T-helper 17 cell (primary cell): ENCODE measurements around the gene ZNF550. TPM values are rescaled to one million over a fixed set of nuclear protein-coding genes. Genes with fewer than 3 reads are reported as not detected.

Experiments used
- ATAC-seq: fragments of 150-1000 bp; cut with Tn5 transposase; 2 replicates; pipeline ENCODE4 v1.10.0; 2021; ENCODE audit warnings: mild to moderate bottlenecking, moderate library complexity
- DNase-seq, 3 donors: peaks; one replicate each; pipeline versions ENCODE4 v3.0.0 to v3.0.0-alpha.2; 2020 to 2021
- H3K9me3 ChIP-seq: one replicate; pipeline ENCODE4 v1.7.0; 2013; ENCODE audit warnings: low read length, mild to moderate bottlenecking; ENCODE audit not compliant: control insufficient read depth, poor library complexity, severe bottlenecking
- H3K27ac Mint-ChIP-seq: one replicate; pipeline ENCODE4 v1.8.0; 2022; ENCODE audit warnings: mild to moderate bottlenecking, moderate library complexity, mixed read lengths
- H3K27me3 Mint-ChIP-seq: one replicate; pipeline ENCODE4 v1.8.0; 2022; ENCODE audit warnings: mixed read lengths
- H3K36me3 Mint-ChIP-seq: one replicate; pipeline ENCODE4 v1.8.0; 2022; ENCODE audit warnings: low read depth, mixed read lengths
- H3K4me1 Mint-ChIP-seq: one replicate; pipeline ENCODE4 v1.8.0; 2022; ENCODE audit warnings: mild to moderate bottlenecking, mixed read lengths
- H3K4me3 Mint-ChIP-seq: one replicate; pipeline ENCODE4 v1.8.0; 2022; ENCODE audit warnings: mild to moderate bottlenecking, moderate library complexity, mixed read lengths
- total RNA-seq, 4 donors: library from RNA in 2 of 4; stranded (reverse) in 2 of 4; gene quantifications; one replicate each; pipeline ENCODE4 v1.2.3 and lab custom pipeline; 2022 to 2026

Gene ZNF550
- total RNA-seq, result 10 to 100 TPM in 1 of 2 donors, 1 to 10 TPM in 1; 8.5 to 12.2 TPM
- total RNA-seq (lab: John Stamatoyannopoulos, UW), result 17.5 to 53.2 reads per million in 2 donors

GRCh38 chr19:57559404-57560025 lies at the start of gene ZNF550:
ZNF550 (minus strand) TSS chr19:57559863; CDS start chr19:57559682, 181 bp downstream.
- peaks cover 7% of the 10 kb centered on the region for H3K36me3 Mint-ChIP-seq

GRCh38 chr19:57606931-57607330 lies 47.3 kb upstream of the ZNF550 start:
- peaks cover 9% of the 10 kb centered on the region for H3K9me3 ChIP-seq
- no peak for ATAC-seq
- Mint-ChIP-seq H3K27ac (no peak overlapping the region), H3K4me3 (no peak overlapping the region), H3K4me1 (no peaks in the 10 kb centered on the region), H3K27me3 (no peaks in the 10 kb centered on the region), H3K36me3 (peaks cover 10% of the 10 kb centered on the region)
- DNase-seq, result no peak

More at GRCh38 chr19:57559404-57560025, at the start of gene ZNF550:
- peaks cover 12% of the 10 kb centered on the region for H3K9me3 ChIP-seq
- Mint-ChIP-seq H3K4me1 (peaks cover 14% of the 10 kb centered on the region), H3K27me3 (no peaks in the 10 kb centered on the region), H3K27ac (peak within 1 kb of the TSS; percentile 86), H3K4me3 (peak within 1 kb of the TSS; percentile 93)
- ATAC-seq (peak; percentile 99), DNase-seq (peak; percentile 71 to 77 (median 75))

DNA sequence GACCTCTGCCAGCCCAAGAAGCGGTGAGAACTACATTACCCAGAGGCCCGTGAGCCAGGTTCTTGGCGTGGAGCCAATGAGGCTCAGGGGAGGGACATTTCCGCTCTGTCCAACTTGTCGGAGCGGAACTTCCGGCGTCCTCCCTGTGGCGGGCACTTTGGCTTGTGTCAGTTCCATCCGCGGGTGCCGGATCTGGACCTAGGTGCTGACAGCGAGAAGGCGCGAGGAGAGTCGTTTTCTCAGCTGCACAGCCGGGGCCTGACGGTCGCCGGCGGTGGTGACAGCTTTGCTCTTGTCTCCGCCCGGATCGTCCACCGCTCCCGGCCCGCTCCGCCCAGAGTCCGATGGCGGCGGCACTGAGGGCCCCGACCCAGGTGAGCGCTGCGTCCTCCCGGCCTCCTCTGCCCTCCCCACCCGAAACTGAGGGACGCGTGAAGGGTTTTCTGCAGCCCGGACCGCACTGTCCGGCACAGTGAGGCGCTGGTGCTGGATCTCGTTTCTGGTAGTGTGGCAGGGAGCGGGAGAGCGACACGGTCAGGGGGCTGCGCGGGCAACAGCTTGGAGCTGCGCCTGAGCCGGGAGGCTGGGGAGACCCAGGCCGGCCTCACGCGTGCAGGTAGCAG lies 40.2 kb upstream of the ZNF550 start, which contains the start of gene ZNF530:
TSS of gene ZNF530 (plus strand) at position 125 of the 623 bp plus-strand sequence. CDS start 4,461 bp downstream, outside the sequence.
- peak; percentile 97 for ATAC-seq
- peak; percentile 56 to 69 (median 56) for DNase-seq
- H3K4me3 Mint-ChIP-seq, result peak within 1 kb of the TSS; percentile 79
- H3K9me3 ChIP-seq, result peaks cover 3% of the 10 kb centered on the region
- peak within 1 kb of the TSS; percentile 14 for H3K27ac Mint-ChIP-seq
- H3K4me1 Mint-ChIP-seq, result peaks cover 3% of the 10 kb centered on the region
- H3K27me3 Mint-ChIP-seq, result no peaks in the 10 kb centered on the region
- peaks cover 8% of the 10 kb centered on the region for H3K36me3 Mint-ChIP-seq

DNA sequence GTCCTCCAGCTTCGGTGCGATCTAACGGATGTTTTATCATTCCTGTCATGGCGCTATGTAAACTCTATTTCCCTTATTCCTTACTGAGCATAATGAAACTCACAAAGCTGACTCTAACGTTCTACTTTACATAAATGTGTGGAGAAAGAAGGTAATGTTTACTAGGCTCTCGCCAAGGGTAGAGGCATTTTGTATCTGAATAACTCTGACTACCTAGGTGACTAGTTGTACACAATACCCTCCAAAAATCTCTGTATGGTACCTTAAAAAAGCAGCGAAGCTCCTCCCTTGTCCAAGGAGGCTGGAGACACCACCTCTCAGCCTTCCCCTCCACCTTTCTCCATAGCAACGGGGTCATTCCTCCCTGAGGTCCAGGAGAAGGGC lies 39.7 kb upstream of the ZNF550 start:
- DNase-seq (no peak), ATAC-seq (no peak)
- Mint-ChIP-seq H3K27ac (peak overlapping the region; percentile 14), H3K4me1 (peaks cover 3% of the 10 kb centered on the region), H3K4me3 (peak overlapping the region; percentile 79), H3K36me3 (peaks cover 6% of the 10 kb centered on the region), H3K27me3 (no peaks in the 10 kb centered on the region)
- H3K9me3 ChIP-seq, result peaks cover 5% of the 10 kb centered on the region

DNA sequence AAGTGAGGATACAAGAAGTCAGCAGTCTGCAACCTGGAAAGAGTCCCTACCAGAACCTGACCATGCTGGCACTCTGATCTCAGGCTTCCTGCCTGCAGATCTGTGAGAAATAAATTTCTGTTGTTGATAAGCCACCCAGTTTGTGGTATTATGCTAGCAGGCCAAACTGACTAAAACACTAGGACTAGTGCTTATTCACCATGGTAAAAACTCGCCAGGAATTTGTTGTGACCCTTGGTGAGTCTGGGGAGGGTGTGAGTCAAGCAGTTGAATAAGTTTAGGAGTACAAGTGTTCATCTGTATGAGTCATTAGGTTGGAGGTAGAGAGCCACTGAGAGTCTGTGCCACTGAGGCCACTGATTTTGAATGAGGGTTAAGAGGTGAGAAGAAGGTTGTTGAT lies 27.9 kb upstream of the ZNF550 start:
- no peaks in the 10 kb centered on the region for H3K27me3 Mint-ChIP-seq
- peaks cover 24% of the 10 kb centered on the region for H3K9me3 ChIP-seq
- peaks cover 6% of the 10 kb centered on the region for H3K36me3 Mint-ChIP-seq
- no peak overlapping the region for H3K4me3 Mint-ChIP-seq
- H3K27ac Mint-ChIP-seq, result no peak overlapping the region
- DNase-seq (no peak), ATAC-seq (no peak)
- peaks cover 4% of the 10 kb centered on the region for H3K4me1 Mint-ChIP-seq

DNA sequence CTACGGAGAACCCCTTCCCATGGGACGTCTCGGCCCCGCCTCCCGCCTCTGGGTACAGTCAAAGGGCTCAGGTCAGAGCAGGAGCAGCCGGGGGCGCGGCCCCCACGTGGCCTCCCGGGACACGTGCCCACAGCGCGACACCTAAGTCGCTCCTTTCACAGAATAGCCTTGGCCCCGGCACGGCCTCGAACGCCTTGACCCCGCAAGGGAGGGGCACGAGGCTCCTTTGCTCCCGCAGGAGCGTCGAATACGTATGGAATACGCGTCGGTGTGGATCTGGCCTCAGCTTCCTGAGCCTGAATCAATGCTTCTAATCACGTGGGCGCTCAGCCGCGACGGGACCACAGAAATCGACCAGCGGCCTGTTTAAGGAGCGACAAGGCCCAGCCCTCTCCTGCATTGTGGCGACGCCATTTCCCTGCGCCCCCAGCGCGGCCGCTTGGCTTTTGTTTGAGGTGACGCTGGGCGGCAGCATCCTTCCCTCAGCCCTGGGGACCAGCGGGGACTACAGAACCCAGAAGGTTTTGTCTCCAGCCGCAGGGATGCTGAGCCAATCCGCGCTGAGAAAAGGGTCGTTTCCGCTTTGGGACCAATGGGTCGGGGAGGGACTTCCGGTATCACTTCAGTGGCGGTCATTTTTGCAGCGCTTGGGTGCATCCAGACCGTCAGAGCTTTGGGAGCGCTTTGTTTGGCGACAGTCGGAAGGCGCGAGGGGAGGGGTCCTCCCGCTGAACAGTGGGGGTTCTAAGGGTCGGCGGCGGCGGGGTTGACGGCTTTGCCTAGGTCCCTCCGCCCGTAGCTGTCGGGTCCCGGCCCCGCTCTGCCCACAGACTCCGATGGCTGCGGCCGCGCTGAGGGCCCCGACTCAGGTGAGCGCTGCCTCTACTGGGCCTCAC lies 24.1 kb upstream of the ZNF550 start, which contains the start of gene ZIK1:
TSS of gene ZIK1 (plus strand) at position 625 of the 896 bp plus-strand sequence. CDS start at position 837, 212 bp downstream.
- Mint-ChIP-seq H3K36me3 (peaks cover 6% of the 10 kb centered on the region), H3K27me3 (no peaks in the 10 kb centered on the region), H3K4me1 (peaks cover 7% of the 10 kb centered on the region), H3K4me3 (peak within 1 kb of the TSS; percentile 87), H3K27ac (peak within 1 kb of the TSS; percentile 29)
- peak; percentile 89 for ATAC-seq
- peaks cover 6% of the 10 kb centered on the region for H3K9me3 ChIP-seq
- DNase-seq, result peak; percentile 53 to 76 (median 72)

DNA sequence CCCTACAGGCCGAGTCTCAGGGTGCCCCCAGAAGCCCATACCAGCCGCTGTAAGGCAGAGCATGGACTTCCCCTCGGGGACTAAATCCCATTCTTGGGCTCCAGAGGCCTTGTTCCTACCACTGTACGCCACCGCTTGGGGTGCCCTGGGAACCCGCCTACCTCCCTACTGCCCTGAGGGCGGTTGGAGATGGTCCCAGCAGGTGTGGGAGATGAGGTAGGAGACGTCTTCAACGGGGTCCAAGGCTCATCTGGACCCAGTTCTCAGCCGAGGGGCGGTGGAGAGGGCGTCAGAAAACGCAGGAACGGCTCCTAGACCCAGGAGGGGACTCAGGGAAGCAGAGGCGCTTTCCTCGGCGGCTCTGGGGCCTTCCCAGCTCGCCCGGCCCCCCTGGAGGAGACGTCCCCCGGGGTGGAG lies 23.4 kb upstream of the ZNF550 start:
- ATAC-seq (no peak), DNase-seq (no peak)
- Mint-ChIP-seq H3K4me3 (peak overlapping the region; percentile 87), H3K36me3 (peaks cover 6% of the 10 kb centered on the region), H3K27me3 (no peaks in the 10 kb centered on the region), H3K4me1 (peaks cover 7% of the 10 kb centered on the region), H3K27ac (no peak overlapping the region)
- H3K9me3 ChIP-seq, result peaks cover 3% of the 10 kb centered on the region

DNA sequence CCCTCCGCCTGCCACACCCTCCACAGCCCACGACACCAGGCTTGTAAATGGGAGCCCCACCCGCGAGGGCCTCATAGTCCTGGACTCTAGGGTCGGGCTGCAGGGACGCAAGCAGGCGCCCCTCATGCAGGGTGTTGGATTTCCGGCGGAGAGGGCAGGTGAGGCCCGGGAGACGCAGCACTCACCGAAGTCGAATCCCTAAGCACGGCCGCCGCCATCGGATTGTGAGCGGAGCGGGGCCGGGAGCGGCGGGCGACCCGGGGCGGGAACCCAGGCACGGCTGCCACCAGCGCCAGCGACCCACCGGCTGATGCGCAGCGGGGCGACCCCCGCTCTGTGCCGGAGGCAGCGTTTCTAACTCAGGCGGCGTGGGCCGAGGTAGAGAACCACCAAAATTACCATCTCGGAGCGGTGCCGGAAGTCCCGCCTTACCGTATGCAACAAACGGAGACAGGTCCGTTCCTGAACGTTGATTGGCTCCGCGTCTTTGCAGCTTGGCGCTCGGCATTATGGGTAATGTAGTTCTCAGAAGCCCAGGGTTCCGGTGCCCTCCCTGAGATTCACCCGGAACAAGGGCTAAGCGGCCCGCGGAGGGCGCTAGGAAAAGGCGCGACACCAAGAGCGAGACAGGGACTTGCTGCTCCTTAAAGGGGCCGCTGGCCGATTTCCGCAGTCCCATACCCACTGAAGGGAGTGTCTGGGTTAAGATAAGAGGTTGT lies 19.0 kb upstream of the ZNF550 start, which contains the start of gene ZNF416:
TSS of gene ZNF416 (minus strand) at position 425 of the 719 bp plus-strand sequence. CDS start at position 218, 207 bp downstream.
- Mint-ChIP-seq H3K4me1 (peaks cover 3% of the 10 kb centered on the region), H3K27ac (no peak within 1 kb of the TSS), H3K36me3 (peaks cover 9% of the 10 kb centered on the region), H3K27me3 (no peaks in the 10 kb centered on the region), H3K4me3 (peak within 1 kb of the TSS; percentile 74)
- DNase-seq, result peak; percentile 81 to 92 (median 90)
- peak; percentile 98 for ATAC-seq
- peaks cover 16% of the 10 kb centered on the region for H3K9me3 ChIP-seq

- Mint-ChIP-seq H3K36me3 (peaks cover 9% of the 10 kb centered on the region), H3K4me3 (peak overlapping the region; percentile 0), H3K4me1 (peaks cover 3% of the 10 kb centered on the region), H3K27ac (no peak overlapping the region), H3K27me3 (no peaks in the 10 kb centered on the region)
- peaks cover 34% of the 10 kb centered on the region for H3K9me3 ChIP-seq
- no peak for ATAC-seq
- DNase-seq, result no peak
Measured at GRCh38 chr19:57576661-57577060, 17.0 kb upstream of the ZNF550 start.

GRCh38 chr19:57572415-57572947 lies 12.8 kb upstream of the ZNF550 start:
- H3K9me3 ChIP-seq, result peaks cover 53% of the 10 kb centered on the region

DNA sequence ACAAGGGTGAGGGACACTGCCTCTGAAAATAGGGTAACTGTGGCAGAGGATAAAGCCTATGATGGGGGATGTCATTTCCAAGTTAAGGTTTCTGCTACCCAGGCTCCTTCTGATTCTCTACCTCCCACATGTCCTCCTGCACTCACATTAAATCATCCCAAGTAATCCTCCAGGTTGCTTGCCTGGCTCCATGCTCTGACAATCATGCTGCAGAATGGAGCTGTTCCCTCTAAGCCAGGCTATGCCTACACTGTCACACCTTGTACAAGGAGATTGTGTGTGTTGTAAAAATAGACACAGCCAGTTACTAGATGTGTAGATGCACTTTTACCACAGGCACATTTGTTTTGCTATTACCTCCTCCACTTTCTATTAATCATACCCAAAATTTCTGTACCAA lies 11.0 kb upstream of the ZNF550 start:
- ATAC-seq, result no peak
- H3K36me3 Mint-ChIP-seq, result peaks cover 2% of the 10 kb centered on the region
- DNase-seq, result no peak
- no peak overlapping the region for H3K4me3 Mint-ChIP-seq
- H3K4me1 Mint-ChIP-seq, result no peaks in the 10 kb centered on the region
- no peak overlapping the region for H3K27ac Mint-ChIP-seq
- peaks cover 59% of the 10 kb centered on the region for H3K9me3 ChIP-seq
- no peaks in the 10 kb centered on the region for H3K27me3 Mint-ChIP-seq

More at GRCh38 chr19:57572415-57572947, 12.8 kb upstream of the ZNF550 start:
- Mint-ChIP-seq H3K27ac (no peak overlapping the region), H3K4me1 (no peaks in the 10 kb centered on the region), H3K36me3 (peaks cover 9% of the 10 kb centered on the region), H3K27me3 (no peaks in the 10 kb centered on the region), H3K4me3 (no peak overlapping the region)
- DNase-seq (no peak), ATAC-seq (no peak)
